GM12878 (cell line): ENCODE measurements around the gene CYSTM1. TPM values are rescaled to one million over a fixed set of nuclear protein-coding genes. Genes with fewer than 3 reads are reported as not detected.

Source experiments
- BRCA1 ChIP-seq: IDR thresholded peaks from 2 replicates; pipeline ENCODE4 v1.6.1; 2011; ENCODE audit warnings: low read depth, low read length, improper control_type of control experiment
- CBX3 ChIP-seq: fragments of 200-600 bp; sonication (generic); IDR thresholded peaks from 2 replicates; pipeline ENCODE4 v1.6.1; 2016; ENCODE audit warnings: low read depth, borderline replicate concordance
- CEBPB ChIP-seq, 2 experiments: fragments of 150-350 bp in 1 of 2; IDR thresholded peaks; 2 replicates each; pipeline ENCODE4 v1.6.1; 2012 to 2014; ENCODE audit warnings: low read depth in 2 of 2, low read length in 2 of 2, borderline replicate concordance in 1 of 2, inconsistent platforms in 1 of 2
- DPF2 ChIP-seq: fragments of 450-650 bp; IDR thresholded peaks from 2 replicates; pipeline ENCODE4 v1.6.1; 2017; ENCODE audit warnings: mild to moderate bottlenecking
- ETV6 ChIP-seq, 2 experiments: fragments of 450-650 bp in 1 of 2; IDR thresholded peaks in 1 of 2; conservative IDR thresholded peaks in 1 of 2; 2 replicates each; pipeline ENCODE4 v1.6.1; 2014; ENCODE audit warnings: antibody characterized with exemption in 1 of 2, borderline replicate concordance in 1 of 2, low read depth in 1 of 2, mild to moderate bottlenecking in 1 of 2, moderate library complexity in 1 of 2
- IRF4 ChIP-seq: IDR thresholded peaks from 2 replicates; pipeline ENCODE4 v1.6.1; 2011; ENCODE audit warnings: low read depth, low read length
- KAT2A ChIP-seq: conservative IDR thresholded peaks from 2 replicates; pipeline ENCODE4 v1.6.1; 2011; ENCODE audit warnings: low read depth, low read length; ENCODE audit not compliant: control insufficient read depth
- MEF2A ChIP-seq: IDR thresholded peaks from 2 replicates; pipeline ENCODE4 v1.6.1; 2011; ENCODE audit warnings: low read depth, mild to moderate bottlenecking, low read length, moderate library complexity; ENCODE audit not compliant: insufficient read depth
- MTA2 ChIP-seq: fragments of 450-650 bp; IDR thresholded peaks from 2 replicates; pipeline ENCODE4 v1.6.1; 2016; ENCODE audit warnings: low read depth, mild to moderate bottlenecking, moderate library complexity
- NRF1 ChIP-seq: conservative IDR thresholded peaks from 2 replicates; pipeline ENCODE4 v1.6.1; 2011; ENCODE audit warnings: mild to moderate bottlenecking, low read depth, low read length, improper control_type of control experiment
- PAX8 ChIP-seq: fragments of 450-650 bp; IDR thresholded peaks from 2 replicates; pipeline ENCODE4 v1.6.1; 2017; ENCODE audit warnings: mild to moderate bottlenecking, moderate library complexity
- PKNOX1 ChIP-seq: fragments of 450-650 bp; IDR thresholded peaks from 2 replicates; pipeline ENCODE4 v1.6.1; 2016; ENCODE audit warnings: mild to moderate bottlenecking
- RAD21 ChIP-seq: IDR thresholded peaks from 2 replicates; pipeline ENCODE4 v1.6.1; 2011; ENCODE audit warnings: mild to moderate bottlenecking, low read depth, low read length, moderate library complexity; ENCODE audit not compliant: insufficient read depth
- RELA ChIP-seq: fragments of 450-650 bp; IDR thresholded peaks from 2 replicates; pipeline ENCODE4 v1.8.0; 2014; ENCODE audit warnings: borderline replicate concordance; ENCODE audit not compliant: partially characterized antibody
- SP1 ChIP-seq: IDR thresholded peaks from one replicate; pipeline ENCODE4 v1.6.1; 2011; ENCODE audit warnings: low read depth, low read length
- STAT1 ChIP-seq: fragments of 450-650 bp; conservative IDR thresholded peaks from 2 replicates; pipeline ENCODE4 v1.6.1; 2014; ENCODE audit warnings: antibody characterized with exemption, mild to moderate bottlenecking
- TAF1 ChIP-seq: IDR thresholded peaks from 2 replicates; pipeline ENCODE4 v1.6.1; 2011; ENCODE audit warnings: mild to moderate bottlenecking, low read depth, low read length, borderline replicate concordance
- TARDBP ChIP-seq: IDR thresholded peaks from 2 replicates; pipeline ENCODE4 v1.6.1; 2016; ENCODE audit warnings: borderline replicate concordance
- WRNIP1 ChIP-seq: IDR thresholded peaks from 2 replicates; pipeline ENCODE4 v1.6.1; 2011; ENCODE audit warnings: low read depth, low read length, improper control_type of control experiment, borderline replicate concordance
- ZBTB33 ChIP-seq: fragments of 450-650 bp; IDR thresholded peaks from 2 replicates; pipeline ENCODE4 v1.6.1; 2017; ENCODE audit warnings: mild to moderate bottlenecking
- ZNF384 ChIP-seq: IDR thresholded peaks from 2 replicates; pipeline ENCODE4 v1.6.1; 2012; ENCODE audit warnings: low read depth, mild to moderate bottlenecking, low read length, improper control_type of control experiment, borderline replicate concordance
- ZSCAN29 ChIP-seq: fragments of 450-650 bp; IDR thresholded peaks from 2 replicates; pipeline ENCODE4 v1.6.1; 2017; ENCODE audit warnings: mild to moderate bottlenecking, moderate library complexity
- polyA plus RNA-seq, 11 experiments: library from polyadenylated mRNA; depleted of rRNA in 4 of 11; unstranded in 6 of 11; stranded (reverse) in 5 of 11; fragments of >200 nt; fragmentation: Nextera tagmentation in 4 of 11; fragmentation: Illumina TruSeq in 1 of 11; extraction: Ambion mirVana in 4 of 11; extraction: Trizol in 1 of 11; gene quantifications; 1 replicate in 1 of 11; 2 replicates in 10 of 11; pipeline versions ENCODE4 v1.2.1 to v1.2.3, GENCODE V29; 2011 to 2016; ENCODE audit warnings: inconsistent platforms in 2 of 11, missing spikeins in 2 of 11, low read depth in 1 of 11
- total RNA-seq, 4 experiments: library from RNA; depleted of rRNA in 3 of 4; stranded (reverse); fragments of >200 nt in 3 of 4; fragmentation: Illumina TruSeq in 1 of 4; extraction: Trizol in 1 of 4; gene quantifications; 2 replicates each; pipeline versions ENCODE4 v1.2.1 to v1.2.3, GENCODE V29; 2013 to 2021
- TF ChIP-seq, protein P1 (sequence below): fragments of 450-650 bp; formaldehyde crosslinking; IDR thresholded peaks from 2 replicates; pipeline ENCODE4 v1.5.0; 2022; ENCODE audit warnings: mild to moderate bottlenecking, missing genetic modification characterization
- TF ChIP-seq, protein P2 (sequence below): IDR thresholded peaks from 2 replicates; pipeline ENCODE4 v1.6.1; 2011; ENCODE audit warnings: borderline replicate concordance, low read depth, mild to moderate bottlenecking, moderate library complexity, mixed read lengths, low read length; ENCODE audit not compliant: insufficient read depth; ENCODE audit errors: extremely low read length

The CYSTM1 gene
- total and polyA plus RNA-seq, 10 of the 15 experiments (the other 5 are each of a cell fraction or from before 2014, with no cell fraction given) = 52.7 to 261 (median 98.7) TPM

GRCh38 chr5:140220032-140220697 is 45.2 kb downstream of the CYSTM1 start (continued):
- TF ChIP-seq, protein P1, sequence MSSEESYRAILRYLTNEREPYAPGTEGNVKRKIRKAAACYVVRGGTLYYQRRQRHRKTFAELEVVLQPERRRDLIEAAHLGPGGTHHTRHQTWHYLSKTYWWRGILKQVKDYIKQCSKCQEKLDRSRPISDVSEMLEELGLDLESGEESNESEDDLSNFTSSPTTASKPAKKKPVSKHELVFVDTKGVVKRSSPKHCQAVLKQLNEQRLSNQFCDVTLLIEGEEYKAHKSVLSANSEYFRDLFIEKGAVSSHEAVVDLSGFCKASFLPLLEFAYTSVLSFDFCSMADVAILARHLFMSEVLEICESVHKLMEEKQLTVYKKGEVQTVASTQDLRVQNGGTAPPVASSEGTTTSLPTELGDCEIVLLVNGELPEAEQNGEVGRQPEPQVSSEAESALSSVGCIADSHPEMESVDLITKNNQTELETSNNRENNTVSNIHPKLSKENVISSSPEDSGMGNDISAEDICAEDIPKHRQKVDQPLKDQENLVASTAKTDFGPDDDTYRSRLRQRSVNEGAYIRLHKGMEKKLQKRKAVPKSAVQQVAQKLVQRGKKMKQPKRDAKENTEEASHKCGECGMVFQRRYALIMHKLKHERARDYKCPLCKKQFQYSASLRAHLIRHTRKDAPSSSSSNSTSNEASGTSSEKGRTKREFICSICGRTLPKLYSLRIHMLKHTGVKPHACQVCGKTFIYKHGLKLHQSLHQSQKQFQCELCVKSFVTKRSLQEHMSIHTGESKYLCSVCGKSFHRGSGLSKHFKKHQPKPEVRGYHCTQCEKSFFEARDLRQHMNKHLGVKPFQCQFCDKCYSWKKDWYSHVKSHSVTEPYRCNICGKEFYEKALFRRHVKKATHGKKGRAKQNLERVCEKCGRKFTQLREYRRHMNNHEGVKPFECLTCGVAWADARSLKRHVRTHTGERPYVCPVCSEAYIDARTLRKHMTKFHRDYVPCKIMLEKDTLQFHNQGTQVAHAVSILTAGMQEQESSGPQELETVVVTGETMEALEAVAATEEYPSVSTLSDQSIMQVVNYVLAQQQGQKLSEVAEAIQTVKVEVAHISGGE = no peak
- no peak for TF ChIP-seq ZBTB33
- TF ChIP-seq MEF2A = no peak
- TF ChIP-seq IRF4 = no peak
- TF ChIP-seq CBX3 = no peak
- TF ChIP-seq, protein P2, sequence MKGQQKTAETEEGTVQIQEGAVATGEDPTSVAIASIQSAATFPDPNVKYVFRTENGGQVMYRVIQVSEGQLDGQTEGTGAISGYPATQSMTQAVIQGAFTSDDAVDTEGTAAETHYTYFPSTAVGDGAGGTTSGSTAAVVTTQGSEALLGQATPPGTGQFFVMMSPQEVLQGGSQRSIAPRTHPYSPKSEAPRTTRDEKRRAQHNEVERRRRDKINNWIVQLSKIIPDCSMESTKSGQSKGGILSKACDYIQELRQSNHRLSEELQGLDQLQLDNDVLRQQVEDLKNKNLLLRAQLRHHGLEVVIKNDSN = no peak
- TF ChIP-seq MTA2 = no peak
- TF ChIP-seq TARDBP = no peak
- TF ChIP-seq ETV6 (conservative IDR thresholded peaks at IDR 0.05 in 1 of 2, IDR thresholded peaks at IDR 0.05 in 1 of 2; ENCODE audit: borderline replicate concordance in 1 of 2, low read depth in 1 of 2) = peak in 1 of 2 experiments; percentile 68; a peak in 1 of 4 replicates
- TF ChIP-seq ZSCAN29 = no peak
- TF ChIP-seq RAD21 = no peak
- TF ChIP-seq DPF2 = no peak
- TF ChIP-seq RELA = no peak
- no peak for TF ChIP-seq KAT2A
- peak; percentile 40; the same call in 1 of the 2 replicates for TF ChIP-seq PKNOX1
- TF ChIP-seq SP1 = no peak
- no peak for TF ChIP-seq NRF1
- TF ChIP-seq TAF1 = no peak
- TF ChIP-seq BRCA1 = no peak
- no peak for TF ChIP-seq PAX8
- TF ChIP-seq STAT1 = no peak
- TF ChIP-seq ZNF384 = no peak
- TF ChIP-seq WRNIP1 = no peak
- no peak for TF ChIP-seq CEBPB (IDR thresholded peaks at IDR 0.05; ENCODE audit: borderline replicate concordance in 1 of 2, low read depth in 2 of 2, low read length in 2 of 2)
